ENCODE measurements around the gene KRT6A. TPM values are rescaled to one million over a fixed set of nuclear protein-coding genes. Genes with fewer than 3 reads are reported as not detected.
A peak's percentile ranks its signal among the peaks of the same experiment; 100 is the strongest.
"Not testable (repeated sequence)": the region's sequence is repeated elsewhere in the genome, so short reads cannot be mapped to it uniquely, and the experiment has no call there.

KRT6A gene
- total RNA-seq, 1 experiment from 2014 or later = not detected

DNA sequence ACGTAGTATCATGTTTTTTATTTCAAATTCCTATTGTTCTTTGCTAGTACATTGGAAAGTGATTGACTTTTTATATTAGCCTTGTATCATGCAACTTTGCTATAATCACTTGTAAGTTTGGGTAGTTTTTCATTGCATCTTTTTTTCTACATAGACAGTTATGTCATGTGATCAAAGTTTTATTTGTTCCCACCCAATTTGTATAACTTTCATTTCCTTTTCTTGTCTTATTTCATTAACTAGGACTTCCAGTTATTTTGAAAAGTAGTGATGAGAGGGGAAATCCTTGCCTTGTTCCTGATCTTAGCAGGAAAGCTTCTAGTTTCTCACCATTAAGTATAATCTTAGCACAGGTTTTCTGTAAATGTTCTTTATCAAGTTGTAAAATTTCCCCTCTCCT is 9.8 kb upstream of the KRT6A start:
- DNase-seq (ENCODE audit: low read depth) = no peak

DNA sequence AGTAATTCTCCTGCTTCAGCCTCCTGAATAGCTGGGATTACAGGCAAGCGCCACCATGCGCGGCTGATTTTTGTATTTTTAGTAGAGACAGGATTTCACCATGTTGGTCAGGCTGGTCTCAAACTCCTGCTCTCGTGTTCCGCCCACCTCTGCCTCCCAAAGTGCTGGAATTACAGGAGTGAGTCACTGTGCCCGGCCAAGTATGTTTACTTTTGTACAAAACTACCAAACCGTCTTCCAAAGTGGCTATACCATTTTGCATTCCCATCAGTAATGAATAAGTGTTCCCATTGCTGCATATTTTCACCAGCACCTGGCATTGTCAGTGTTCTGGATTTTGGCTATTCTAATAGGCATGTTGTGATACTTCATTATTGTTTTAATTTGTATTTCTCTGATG is 8.4 kb upstream of the KRT6A start:
- DNase-seq (ENCODE audit: low read depth) = peak; percentile 63

DNA sequence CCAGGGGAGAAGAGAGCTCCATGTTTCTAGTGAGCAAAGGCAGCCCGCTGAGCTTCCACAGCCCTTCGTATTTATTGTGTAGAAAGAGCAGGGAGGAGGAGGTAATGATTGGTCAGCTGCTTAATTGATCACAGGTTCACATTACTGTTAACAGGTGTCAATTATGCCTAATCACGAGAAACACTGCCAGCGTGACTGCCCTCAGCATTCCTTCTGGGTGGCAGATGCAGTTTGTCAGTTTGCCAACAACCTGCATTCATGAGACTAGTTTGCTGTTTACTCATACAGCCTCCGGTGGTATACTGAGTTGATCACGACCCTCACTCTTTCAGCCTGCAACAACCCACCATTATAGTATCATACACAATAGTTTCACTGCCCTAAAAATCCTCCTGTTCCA is 7.5 kb upstream of the KRT6A start:
- not testable (repeated sequence) for DNase-seq (ENCODE audit: low read depth)

DNA sequence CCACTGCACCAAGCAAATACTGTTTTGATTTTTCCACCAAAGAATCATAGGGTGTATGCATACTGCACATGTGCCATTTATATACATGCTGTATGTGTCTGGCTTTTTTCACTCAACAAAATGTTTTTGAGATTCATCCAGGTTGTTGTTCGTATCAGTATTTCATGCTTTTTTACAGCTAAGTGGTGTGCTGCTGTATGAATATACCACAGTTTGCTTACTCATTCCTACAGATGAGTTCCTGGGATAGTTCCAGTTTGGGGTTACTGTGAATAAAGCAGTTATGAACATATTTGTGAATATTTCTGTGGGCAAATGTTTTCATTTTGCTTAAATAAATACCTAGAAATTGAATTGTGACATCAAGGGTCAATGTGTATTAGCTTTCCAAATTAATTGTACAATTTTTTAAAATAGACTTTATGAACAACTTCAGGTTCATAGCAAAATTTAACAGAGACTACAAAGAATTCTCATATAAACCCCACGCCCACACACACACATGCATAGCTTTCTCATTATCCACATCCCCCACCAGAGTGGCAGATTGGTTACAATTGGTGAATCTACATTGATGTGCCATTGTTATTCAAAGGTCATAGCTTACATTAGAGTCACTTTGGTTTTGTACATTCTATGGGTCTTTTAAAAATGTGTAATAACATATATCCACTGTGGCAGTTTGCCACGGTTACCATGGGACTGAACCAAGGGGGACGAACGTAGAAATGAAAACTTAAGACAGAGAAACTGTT is 6.9 kb upstream of the KRT6A start:
- peak; percentile 43 for DNase-seq (ENCODE audit: low read depth)

DNA sequence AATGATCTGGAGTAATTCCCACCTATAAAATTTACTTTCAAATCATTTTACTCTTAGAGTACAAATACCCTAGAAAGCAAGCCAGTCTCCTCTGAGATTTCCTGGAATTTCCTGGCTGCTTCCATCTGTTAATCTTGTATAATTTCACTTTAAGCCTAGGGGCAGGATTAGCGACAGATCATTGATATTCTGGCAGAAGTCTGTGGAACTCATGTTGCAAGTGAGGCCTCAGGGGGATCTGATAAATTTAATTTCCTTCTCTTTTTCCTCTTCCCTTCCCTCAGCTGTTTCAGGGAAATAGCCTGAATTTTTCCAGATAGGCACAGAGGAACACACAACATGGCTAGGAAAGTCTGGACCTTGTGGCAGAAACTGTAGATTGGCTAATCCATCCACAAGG is 5.9 kb upstream of the KRT6A start:
- DNase-seq (ENCODE audit: low read depth) = no peak

DNA sequence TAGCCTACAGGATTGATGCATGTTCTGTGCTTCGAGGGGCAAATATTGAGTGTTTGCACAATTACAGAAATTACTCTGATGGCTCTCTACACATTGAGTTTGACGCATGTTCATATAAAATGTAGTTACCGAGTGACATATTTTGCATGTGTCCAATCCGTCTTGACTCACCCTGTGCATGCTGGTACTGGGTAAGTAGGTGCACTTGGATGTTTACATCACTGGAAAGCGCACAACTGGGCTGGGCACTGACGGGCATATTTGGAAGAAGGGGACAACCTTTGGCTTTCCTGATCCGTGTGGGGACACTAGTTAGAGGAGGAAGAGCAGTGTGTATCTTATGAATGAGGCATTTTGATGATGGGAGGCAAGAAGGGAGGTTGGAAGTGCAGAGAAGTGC is 4.9 kb upstream of the KRT6A start:
- no peak for DNase-seq (ENCODE audit: low read depth)

DNA sequence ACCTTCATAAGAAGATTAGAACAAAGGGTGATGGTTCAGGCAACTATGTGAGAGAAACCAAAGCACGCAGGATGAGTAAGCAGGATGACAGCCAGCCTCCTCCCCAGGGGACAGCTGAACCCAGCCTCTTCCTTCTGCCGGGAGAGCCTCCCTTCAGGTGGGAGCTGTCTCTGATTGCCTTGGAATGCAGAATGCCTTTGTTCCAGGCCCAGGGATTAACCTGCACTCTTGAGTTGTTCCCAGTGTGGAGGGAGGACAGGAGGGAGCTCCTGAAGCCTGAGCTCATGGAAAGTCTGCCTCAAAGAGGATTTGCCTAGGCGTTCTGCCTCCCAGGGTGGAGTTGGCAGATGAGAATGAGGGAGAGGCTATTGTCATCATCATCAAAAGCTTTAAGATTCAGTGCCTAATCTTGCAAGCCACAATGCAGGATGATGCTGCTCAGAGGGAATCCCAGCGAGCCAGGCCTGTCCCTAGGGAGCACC is 3.6 kb upstream of the KRT6A start:
- peak; percentile 89 for DNase-seq (ENCODE audit: low read depth)

DNA sequence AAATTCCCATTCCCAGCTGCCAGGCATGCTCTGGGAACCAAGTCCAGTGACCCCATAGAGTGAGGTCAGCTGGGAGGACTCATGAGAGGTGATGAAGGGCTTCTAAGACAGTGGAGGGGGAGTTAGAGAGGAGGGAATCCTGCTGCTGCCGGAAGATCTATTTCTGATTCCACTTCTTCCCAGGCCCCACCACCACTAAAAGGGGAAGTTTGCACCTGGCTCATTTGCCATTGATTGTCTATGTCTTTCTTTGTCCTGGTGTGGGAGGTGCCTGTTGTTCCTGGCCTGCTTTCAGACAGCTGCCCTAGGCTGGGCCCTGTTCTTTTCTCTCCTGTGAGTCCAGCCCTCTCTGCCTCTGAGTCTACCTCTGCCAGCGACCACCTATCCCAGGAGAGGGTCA is 3.0 kb upstream of the KRT6A start:
- no peak for DNase-seq (ENCODE audit: low read depth)

DNA sequence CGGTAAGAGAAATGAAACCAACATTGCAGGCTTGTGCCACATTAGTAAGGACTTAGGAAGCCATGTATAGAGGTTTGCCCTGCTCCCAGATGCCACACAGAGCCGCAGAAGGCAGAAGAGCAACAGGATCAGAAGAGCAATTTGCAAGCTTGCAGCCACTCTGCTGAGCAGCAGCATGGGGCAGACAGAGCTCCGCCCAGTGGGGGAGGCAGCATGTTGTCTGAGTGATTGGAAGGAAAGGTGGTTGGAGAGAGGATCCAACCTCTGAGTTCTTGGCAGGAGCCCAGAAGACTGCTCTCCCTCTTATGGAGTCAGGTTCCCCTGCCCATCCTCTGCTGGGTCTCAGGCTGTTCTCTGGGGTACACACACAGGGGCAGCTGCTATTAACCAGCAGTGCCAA is 2.3 kb upstream of the KRT6A start:
- peak; percentile 68 for DNase-seq (ENCODE audit: low read depth)

DNA sequence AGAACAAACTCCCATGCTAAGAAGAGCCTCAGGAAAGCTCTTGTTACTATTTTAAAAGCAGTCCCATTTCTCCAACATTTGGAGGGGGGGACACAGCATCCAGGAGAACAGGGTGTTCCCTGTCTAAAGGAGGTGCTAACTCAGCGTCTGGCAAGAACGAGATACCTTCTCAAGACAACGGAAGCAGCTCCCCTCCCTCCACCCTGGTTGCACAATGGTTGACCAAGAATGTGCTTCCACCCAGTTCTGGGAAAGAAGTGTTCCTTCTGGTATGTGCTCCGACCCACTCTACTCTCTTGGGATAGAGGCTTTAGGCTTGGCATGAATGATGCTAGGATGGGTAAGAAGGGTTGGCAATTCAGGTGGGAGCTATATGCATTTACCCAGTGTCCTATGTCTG is 1.5 kb upstream of the KRT6A start:
- peak; percentile 25 for DNase-seq (ENCODE audit: low read depth)

DNA sequence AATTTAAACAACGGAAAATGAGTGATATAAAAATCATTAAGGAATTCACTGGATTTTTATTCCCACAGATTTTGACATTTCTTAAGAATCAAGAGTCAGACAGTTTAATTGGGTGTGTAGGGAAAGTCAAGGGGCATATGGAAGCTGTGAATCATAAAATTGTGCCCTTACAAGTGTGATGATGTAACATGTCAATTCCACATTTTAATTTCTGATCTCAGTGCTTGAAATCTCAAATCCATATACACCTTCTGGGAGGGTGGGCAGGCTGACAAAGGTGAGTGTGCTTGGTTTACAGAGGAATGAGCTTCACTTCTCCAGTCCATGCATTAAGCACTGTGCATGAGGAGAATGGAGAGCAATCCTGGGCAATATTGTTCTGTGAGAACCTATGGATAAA is 1.0 kb upstream of the KRT6A start:
- no peak for DNase-seq (ENCODE audit: low read depth)

DNA sequence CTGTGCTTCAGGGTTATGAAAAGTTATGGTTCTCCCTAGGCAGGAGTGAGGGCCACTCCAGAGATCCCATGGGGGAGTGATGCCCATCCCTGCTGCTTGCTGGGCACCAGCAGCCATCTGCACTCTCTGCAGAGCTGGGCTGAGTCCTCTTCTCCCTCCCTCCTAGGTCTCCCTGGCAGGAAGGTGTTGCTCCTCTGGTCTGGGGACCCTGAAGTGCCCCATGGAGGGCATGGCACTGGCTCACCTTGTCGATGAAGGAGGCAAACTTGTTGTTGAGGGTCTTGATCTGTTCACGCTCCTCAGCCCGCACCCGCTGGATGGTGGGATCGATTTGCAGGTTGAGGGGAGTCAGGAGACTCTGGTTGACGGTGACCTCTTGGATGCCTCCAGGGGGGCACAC is 652 bp downstream of the KRT6A start:
- not testable (repeated sequence) for DNase-seq (ENCODE audit: low read depth)

DNA sequence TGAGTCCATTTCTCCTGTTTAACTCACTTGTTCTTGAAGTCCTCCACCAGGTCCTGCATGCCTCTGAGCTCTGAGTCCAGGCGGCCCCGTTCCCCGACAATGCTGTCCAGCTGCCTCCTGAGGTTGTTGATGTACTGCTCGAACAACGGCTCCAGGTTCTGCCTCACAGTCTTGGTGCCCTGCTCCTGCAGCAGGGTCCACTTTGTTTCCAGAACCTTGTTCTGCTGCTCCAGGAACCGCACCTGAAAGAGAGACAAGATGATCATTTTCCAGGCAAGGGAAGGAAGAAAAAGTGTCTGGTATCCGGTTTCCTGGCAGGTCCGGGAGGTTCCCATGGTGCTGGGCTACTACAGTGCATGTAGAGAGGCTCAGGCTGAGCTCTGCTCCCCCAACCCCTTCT is 1.6 kb downstream of the KRT6A start:
- DNase-seq (ENCODE audit: low read depth) = not testable (repeated sequence)

DNA sequence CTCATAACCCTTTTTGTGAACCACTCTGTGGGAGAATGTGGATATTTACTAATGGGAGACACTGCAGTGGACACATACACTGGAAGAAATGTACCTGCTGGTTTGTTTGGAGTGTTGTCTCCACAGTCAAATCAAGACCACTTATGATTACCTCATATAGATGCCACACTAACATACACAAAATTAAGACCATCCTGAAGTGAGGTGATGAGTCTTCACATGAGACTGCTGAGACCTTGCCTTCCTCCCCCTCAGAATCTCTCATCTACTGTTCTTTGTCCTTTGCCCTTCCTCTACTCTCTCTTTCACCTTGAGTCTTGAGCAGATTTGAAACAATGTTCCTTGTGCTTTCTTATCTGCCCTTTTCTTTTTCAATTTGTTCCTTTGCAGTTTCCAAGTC is 4.3 kb downstream of the KRT6A start:
- DNase-seq (ENCODE audit: low read depth) = no peak

DNA sequence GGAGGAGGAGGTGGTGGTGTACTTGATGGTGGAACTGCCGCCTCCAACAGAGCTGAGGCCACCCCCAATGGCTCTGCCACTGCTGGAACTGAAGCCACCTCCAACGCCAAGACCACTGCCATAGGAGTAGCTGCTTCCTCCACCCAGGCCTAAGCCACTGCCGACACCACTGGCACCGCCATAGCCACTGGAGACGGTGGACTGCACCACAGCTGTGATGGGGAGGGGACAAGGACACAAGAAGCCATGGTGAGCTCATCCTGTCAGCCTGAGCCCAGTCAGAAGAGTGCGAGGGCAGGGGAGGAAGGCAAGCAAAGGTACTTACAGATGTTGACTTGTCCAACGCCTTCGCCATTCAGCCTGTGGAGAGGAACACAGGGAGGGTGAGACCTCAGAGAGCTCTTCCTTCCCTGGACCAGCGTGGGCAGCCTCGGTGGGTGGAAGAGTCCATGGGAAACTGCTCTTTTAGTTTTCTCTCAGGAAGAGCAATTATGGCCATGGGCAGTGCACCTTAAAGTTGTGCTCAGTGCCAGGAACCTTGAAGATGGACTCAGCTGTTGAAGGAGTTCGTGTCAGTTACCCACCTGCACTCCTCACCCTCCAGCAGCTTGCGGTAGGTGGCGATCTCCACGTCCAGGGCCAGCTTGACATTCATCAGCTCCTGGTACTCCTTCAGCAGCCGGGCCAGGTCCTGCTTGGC is 5.2 kb downstream of the KRT6A start:
- not testable (repeated sequence) for DNase-seq (ENCODE audit: low read depth)

DNA sequence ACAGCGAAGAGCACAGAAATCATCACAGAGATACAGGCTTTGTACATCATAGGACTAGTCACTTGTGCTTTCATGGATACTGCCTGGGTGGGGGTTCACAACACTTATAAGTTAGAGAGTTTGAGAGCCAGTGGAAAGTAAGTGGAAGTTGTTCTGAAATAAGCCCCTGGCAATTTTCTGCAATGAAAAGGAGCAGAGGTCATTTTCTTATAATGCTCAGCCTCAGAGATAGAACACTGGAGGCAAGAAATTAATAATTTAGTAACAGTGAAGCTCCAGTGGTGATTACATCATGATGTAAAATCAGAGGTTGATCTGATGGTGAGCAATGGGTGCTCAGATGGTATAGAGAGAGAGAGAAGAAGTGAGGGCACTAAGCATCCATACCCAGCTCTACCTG is 5.8 kb downstream of the KRT6A start:
- DNase-seq (ENCODE audit: low read depth) = no peak

DNA sequence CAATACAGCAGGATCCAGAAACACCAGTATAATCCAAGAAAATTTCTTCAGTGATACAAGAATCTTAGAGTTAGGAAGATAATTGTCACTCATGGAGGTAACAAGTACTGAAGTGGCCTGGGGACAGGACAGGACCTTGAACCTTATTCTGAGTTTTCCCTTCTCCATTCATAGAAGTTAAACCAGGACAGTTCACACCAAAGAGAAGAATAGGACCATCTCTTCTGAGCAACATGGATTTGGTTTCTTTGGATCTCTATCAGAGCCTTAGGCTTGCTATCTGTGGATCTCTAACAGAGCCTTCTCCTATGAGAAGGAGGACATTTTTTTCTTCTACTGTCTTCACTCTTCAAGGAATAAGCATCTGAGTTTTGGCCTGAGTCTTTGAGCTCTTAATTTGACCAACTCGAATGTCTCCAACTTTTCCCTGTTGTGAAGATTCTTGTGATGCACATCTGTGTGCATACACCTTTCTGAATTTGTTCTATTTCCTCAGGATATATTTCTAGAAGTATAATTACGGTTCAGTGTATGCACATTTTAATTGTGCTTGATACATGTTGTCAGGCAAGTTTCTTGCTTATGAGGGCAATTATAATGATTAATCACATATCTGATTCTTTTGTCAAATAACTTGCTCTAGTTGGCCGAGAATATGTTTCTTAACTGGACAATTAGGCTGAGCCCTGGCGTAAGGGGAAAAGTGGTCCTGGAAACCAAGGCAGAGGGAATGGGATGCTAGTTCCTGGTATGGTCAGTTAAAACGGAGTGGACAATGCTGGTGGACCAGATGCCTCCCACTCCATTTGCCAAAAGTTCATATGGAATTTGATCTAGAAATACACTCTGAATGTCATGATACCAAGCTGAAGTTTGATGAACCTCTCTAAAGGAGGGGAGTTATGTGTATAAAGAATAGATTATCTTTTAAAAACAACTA is 6.6 kb downstream of the KRT6A start:
- no peak for DNase-seq (ENCODE audit: low read depth)

DNA sequence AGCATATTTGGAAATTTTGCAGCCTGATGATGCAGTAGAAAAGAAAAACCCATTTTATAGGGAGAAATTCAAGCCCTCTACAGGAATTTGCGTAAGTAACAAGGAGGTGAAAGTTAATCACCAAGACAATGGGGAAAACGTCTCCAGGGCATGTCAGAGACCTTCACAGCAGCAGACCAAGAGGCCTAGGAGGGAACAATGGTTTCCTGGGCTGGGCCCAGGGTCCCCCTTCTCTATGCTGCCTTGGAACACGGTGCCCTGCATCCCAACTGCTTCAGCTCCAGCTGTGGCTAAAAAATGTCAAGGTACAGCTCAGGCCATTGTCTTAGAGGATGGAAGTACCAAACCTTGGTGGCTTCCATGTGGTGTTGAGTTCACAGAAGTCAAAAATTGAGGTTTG is 13.0 kb downstream of the KRT6A start:
- no peak for DNase-seq (ENCODE audit: low read depth)

DNA sequence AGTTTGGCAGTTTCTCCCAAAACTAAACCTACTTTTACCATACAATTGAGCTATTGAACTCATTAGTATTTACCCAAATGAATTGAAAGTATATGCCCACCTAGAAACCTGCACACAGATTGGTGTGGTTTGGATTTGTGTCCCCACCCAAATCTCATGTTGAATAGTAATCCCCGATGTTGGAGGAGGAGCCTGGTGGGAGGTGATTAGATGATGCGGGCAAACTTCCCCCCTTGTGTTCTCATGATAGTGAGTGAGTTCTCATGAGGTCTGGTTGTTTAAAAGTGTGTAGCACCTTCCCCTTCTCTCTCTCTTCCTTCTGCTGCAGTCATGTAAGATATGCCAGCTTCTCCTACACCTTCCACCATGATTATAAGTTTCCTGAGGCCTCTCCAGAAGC is 15.4 kb downstream of the KRT6A start:
- no peak for DNase-seq (ENCODE audit: low read depth)

DNA sequence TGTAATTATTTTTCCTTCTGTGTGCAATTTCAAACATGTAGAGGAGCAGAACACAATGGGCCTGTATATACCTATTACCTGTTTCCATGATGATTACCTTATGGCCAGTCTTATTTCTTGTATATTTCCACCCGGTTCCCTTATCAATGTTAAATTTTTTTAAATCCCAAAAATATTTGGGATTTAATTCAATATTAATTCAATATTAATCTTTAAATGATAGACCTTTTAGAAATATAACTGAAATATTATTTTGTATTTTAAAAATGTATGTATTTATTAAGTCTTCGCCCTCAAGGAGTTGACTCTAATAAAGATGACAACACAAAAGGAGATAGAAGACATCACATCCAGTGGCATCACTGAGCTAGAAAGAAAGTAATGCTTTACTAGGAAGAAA is 18.8 kb downstream of the KRT6A start:
- no peak for DNase-seq (ENCODE audit: low read depth)

DNA sequence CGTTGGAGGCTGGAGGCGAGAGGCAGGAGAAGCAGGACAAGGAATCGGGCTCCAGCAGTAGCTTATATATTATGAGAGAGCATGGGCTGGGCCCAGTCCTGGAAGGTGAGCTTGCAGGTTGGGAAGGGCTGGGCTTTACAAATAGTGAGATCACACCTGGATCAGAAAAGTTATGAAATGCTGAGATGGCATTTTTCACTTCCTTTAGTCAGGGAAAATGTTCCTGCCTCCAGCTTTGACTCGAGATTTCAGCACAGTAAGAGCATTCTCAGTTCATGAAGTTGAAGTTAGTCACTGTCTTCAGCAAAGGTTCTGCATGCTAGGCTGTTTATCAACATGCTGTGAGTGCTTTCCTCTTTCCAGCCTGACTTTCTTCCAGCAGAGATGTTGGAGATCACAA is 19.3 kb downstream of the KRT6A start, which contains the start of gene KRT6C:
KRT6C (minus strand) TSS at position 38 of the 400 bp plus-strand sequence. CDS start 68 bp downstream, outside the sequence.
- DNase-seq (ENCODE audit: low read depth) = no peak

DNA sequence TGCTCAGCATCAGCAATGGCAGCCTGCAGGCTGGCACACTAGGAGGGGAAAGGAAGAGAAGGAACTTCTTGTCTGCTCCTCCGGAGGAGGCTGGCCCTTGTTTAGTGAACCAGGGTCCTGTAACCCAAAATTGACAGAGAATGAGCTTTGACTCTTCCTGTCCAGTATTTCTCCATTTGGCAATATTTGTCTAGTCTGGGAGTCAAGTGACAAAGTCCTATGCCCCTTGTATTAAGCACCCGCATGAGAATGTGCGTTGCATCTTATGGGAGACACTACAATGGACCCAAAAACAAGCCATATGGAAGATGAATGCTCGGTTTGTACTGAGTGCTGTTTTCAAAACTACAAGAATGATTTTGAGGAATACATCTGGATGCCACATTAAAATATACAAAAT is 23.2 kb downstream of the KRT6A start:
- no peak for DNase-seq (ENCODE audit: low read depth)

Data from Daoy (cell line).